Endothelial cell (in vitro differentiated cells): ENCODE data around the gene CD63. TPM values are rescaled to one million over a fixed set of nuclear protein-coding genes. Genes with fewer than 3 reads are reported as not detected.

Experiments used
- DNase-seq: peaks from one replicate; pipeline ENCODE4 v3.0.0; 2021; ENCODE audit warnings: low spot score
- H3K27ac Mint-ChIP-seq: one replicate; pipeline ENCODE4 v1.8.0; 2021; ENCODE audit warnings: mixed read lengths, inconsistent platforms; ENCODE audit not compliant: unreplicated experiment
- H3K27me3 Mint-ChIP-seq: one replicate; pipeline ENCODE4 v1.8.0; 2021; ENCODE audit warnings: mild to moderate bottlenecking, moderate library complexity, mixed read lengths, inconsistent platforms; ENCODE audit not compliant: unreplicated experiment
- H3K36me3 Mint-ChIP-seq: one replicate; pipeline ENCODE4 v1.8.0; 2021; ENCODE audit warnings: mild to moderate bottlenecking, low read depth, mixed read lengths, inconsistent platforms; ENCODE audit not compliant: unreplicated experiment
- H3K4me1 Mint-ChIP-seq: one replicate; pipeline ENCODE4 v1.8.0; 2021; ENCODE audit warnings: mild to moderate bottlenecking, mixed read lengths, inconsistent platforms; ENCODE audit not compliant: unreplicated experiment
- H3K4me3 Mint-ChIP-seq: one replicate; pipeline ENCODE4 v1.8.0; 2021; ENCODE audit warnings: mild to moderate bottlenecking, mixed read lengths, inconsistent platforms; ENCODE audit not compliant: unreplicated experiment
- H3K9me3 Mint-ChIP-seq: one replicate; pipeline ENCODE4 v1.8.0; 2021; ENCODE audit warnings: mixed read lengths, inconsistent platforms; ENCODE audit not compliant: unreplicated experiment
- CTCF ChIP-seq: fragments of 200-600 bp; sonication (generic); IDR thresholded peaks from one replicate; pipeline ENCODE4 v1.5.0; 2021; ENCODE audit warnings: antibody characterized with exemption; ENCODE audit not compliant: unreplicated experiment
- total RNA-seq: library from RNA; stranded (reverse); fragmentation: NEBNext Ultra II Directional; extraction: Animal tissue kit (Norgen Biotek cat#: 25700); gene quantifications from one replicate; pipeline ENCODE4 v1.2.1, GENCODE V29; 2021; ENCODE audit not compliant: unreplicated experiment

The CD63 gene
- total RNA-seq, 1 donor from 2014 or later = 1,134 TPM

GRCh38 chr12:55726971-55727370 lies 1.8 kb downstream of the CD63 start:
- no peak for DNase-seq
- Mint-ChIP-seq H3K36me3 (peaks cover 39% of the 10 kb centered on the region), H3K27ac (peak overlapping the region; percentile 36)

DNA sequence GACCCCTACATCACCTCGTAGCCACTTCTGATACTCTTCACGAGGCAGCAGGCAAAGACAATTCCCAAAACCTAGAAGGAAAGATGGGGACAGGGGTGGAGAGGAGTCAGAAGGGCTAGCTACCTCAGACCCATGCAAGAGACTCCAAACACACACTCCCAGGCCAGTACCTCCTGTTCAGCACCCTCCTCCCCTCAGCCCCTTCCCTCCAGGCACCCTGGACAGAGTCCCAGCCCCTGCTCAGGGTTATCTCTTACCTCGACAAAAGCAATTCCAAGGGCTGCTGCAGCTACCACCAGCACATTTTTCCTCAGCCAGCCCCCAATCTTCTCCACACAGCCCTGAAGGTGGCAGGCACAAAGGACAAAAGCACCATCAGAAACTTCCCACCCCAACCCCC lies 3.3 kb downstream of the CD63 start:
- no peaks in the 10 kb centered on the region for H3K9me3 Mint-ChIP-seq
- peaks cover 39% of the 10 kb centered on the region for H3K36me3 Mint-ChIP-seq
- peaks cover 38% of the 10 kb centered on the region for H3K4me1 Mint-ChIP-seq
- peak overlapping the region; percentile 20 for H3K4me3 Mint-ChIP-seq
- H3K27ac Mint-ChIP-seq = no peak overlapping the region
- peaks cover 29% of the 10 kb centered on the region for H3K27me3 Mint-ChIP-seq
- DNase-seq = no peak
- no peak for TF ChIP-seq CTCF

More at GRCh38 chr12:55726971-55727370, 1.8 kb downstream of the CD63 start:
- Mint-ChIP-seq H3K4me3 (peak overlapping the region; percentile 94), H3K27me3 (peaks cover 29% of the 10 kb centered on the region), H3K4me1 (peaks cover 41% of the 10 kb centered on the region), H3K9me3 (no peaks in the 10 kb centered on the region)
- TF ChIP-seq CTCF = no peak

- no peak overlapping the region for H3K27ac Mint-ChIP-seq
- peaks cover 39% of the 10 kb centered on the region for H3K36me3 Mint-ChIP-seq
- no peak for TF ChIP-seq CTCF
- H3K4me3 Mint-ChIP-seq = peak overlapping the region; percentile 20
- H3K4me1 Mint-ChIP-seq = peaks cover 32% of the 10 kb centered on the region
- H3K9me3 Mint-ChIP-seq = no peaks in the 10 kb centered on the region
- DNase-seq = no peak
- H3K27me3 Mint-ChIP-seq = peaks cover 26% of the 10 kb centered on the region
Observed at GRCh38 chr12:55724940-55725309, 3.9 kb downstream of the CD63 start.

DNA sequence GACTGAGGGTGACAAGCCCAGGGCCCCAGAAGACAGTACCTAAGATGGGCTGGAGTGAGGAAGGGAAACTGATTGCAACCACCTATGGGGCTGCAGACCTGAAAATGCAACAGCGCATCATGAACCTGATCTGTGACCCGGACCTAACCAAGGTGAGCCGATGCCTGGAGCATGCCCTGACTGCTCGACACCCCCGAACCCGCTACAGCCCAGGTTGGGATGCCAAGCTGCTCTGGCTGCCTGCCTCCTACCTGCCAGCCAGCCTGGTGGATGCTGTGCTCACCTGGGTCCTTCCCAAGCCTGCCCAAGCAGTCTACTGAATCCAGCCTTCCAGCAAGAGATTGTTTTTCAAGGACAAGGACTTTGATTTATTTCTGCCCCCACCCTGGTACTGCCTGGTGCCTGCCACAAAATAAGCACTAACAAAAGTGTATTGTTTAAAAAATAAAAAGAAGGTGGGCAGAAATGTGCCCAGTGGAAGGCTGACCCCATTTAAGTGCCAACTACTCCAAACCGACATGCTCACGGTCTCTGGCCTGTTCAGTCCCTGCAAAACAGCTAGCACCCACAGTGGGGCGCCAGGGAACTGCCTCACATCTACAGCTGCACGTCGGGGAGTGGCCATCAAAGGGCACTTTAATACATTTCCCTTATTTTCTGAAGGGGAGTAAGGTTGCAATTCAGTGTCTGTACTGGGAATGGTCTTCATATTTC lies 4.4 kb downstream of the CD63 start:
- H3K27me3 Mint-ChIP-seq = peaks cover 28% of the 10 kb centered on the region
- H3K36me3 Mint-ChIP-seq = peaks cover 39% of the 10 kb centered on the region
- no peak for TF ChIP-seq CTCF
- no peak overlapping the region for H3K27ac Mint-ChIP-seq
- peak; percentile 59 for DNase-seq
- peaks cover 26% of the 10 kb centered on the region for H3K4me1 Mint-ChIP-seq
- peak overlapping the region; percentile 20 for H3K4me3 Mint-ChIP-seq
- H3K9me3 Mint-ChIP-seq = no peaks in the 10 kb centered on the region

DNA sequence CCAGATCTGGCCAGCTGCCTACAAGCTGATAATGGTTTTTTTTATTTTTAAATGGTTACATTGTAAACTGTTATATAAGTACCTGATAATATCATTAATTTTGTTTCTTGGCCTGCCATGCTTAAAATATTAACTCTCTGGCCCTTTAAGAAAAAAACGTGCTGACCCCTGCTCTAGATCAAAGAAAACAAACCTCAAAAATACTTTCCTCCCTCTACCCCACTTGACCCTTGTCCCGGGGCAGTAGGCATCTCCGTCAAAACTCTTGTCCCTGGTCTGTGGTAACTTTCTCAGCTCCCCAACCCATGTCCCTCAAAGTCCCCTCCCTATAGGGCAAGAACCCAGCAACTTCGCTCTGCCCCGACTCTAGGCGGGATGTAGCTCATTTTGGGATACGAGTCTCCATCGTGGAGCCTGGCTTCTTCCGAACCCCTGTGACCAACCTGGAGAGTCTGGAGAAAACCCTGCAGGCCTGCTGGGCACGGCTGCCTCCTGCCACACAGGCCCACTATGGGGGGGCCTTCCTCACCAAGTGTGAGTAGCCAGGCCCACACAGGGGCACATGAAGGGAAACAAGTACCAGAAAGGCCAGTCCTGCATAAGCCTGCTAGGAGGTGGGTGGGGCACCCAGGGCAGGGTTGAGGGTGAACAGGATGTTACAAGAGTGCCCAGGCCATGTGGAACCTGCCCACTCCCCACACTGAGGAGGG lies 5.1 kb downstream of the CD63 start:
- H3K4me3 Mint-ChIP-seq = peak overlapping the region; percentile 10
- H3K27me3 Mint-ChIP-seq = peaks cover 28% of the 10 kb centered on the region
- no peak for TF ChIP-seq CTCF
- H3K36me3 Mint-ChIP-seq = peaks cover 40% of the 10 kb centered on the region
- H3K9me3 Mint-ChIP-seq = no peaks in the 10 kb centered on the region
- DNase-seq = no peak
- H3K4me1 Mint-ChIP-seq = peaks cover 26% of the 10 kb centered on the region
- no peak overlapping the region for H3K27ac Mint-ChIP-seq
